Hippocampal formation (tissue), 2 donors: ENCODE measurements around the gene GPR55.
A peak's percentile ranks its signal among the peaks of the same experiment; 100 is the strongest.

ENCODE experiments used
- DNase-seq, 2 donors: peaks; one replicate each; lab custom pipeline; 2025; lab: John Stamatoyannopoulos, UW

GPR55 gene

DNA sequence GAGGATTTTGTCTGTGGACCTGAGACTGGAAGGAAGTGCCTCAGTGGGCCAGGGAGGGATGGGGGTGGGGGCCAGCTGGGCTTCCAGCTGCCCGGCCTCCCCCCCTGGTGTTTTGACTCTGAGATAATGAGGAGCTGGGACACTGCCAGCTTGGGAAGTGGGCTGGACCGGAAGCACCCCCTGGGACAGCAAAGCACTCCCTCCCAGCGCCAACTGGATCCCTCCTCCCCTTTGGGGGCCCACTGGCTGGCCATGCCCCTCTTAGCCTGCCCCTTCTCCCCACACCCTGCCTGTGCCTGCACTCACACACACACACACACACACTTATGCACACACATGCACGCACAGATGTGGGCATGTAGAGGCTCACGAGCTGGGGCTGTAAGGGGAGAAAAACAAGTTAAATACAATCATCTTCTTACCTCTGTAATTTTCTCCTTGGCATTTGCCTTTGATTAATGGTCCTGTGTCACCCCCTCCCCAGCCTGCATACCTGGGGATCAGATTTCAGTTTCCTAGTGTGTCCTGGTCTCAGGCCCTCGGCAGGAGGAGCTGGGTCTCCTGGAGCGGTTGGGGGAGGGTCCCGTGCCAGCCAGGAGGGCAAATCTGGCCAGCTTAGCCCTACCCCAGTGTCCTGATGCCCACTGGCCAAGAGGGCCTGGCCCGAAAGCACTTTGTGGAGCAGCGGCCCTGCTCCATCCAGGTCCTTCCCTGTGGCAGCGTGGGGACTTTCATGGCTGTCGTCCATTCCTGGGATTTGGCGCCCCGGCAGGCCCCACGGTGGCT is 56.7 kb downstream of the GPR55 start:
- DNase-seq: no peak

DNA sequence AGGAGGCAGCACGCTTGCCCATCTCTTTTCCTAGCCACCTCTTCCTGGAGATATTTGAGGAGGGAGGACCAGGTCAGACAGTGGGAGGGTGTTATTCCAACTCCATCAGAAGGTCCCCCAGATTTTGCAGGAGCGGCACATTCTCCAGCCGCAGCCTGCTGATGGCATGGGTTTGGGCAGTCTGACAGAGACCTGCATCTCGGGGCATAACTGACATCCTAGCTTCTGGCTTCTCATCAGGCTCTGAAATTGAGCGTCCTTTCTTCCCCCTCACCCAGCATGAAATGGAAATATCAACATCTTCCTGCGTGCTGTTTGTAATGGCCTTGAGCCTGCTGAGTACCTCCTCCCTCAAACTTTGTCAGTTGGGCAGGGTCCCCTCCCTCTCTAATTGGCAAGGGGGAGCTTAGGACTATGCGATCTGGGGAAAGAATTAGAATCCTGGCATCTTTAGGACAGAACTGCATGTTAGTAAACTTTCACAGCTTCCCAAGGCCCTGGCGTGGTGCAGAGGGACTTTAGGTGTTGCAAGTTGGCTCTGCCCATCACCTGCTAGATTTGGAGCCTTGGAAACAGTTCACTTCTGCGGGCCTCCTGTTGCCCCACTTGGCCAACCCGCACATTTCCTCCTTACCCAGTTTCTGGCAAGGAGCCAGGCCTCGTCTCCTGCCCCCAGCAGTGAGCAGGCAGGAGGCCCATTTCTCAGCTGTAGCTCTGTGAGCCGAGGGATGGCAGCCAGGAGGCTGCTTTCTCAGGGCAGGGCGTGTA is 58.1 kb downstream of the GPR55 start:
- peak; percentile 36 to 60 for DNase-seq

DNA sequence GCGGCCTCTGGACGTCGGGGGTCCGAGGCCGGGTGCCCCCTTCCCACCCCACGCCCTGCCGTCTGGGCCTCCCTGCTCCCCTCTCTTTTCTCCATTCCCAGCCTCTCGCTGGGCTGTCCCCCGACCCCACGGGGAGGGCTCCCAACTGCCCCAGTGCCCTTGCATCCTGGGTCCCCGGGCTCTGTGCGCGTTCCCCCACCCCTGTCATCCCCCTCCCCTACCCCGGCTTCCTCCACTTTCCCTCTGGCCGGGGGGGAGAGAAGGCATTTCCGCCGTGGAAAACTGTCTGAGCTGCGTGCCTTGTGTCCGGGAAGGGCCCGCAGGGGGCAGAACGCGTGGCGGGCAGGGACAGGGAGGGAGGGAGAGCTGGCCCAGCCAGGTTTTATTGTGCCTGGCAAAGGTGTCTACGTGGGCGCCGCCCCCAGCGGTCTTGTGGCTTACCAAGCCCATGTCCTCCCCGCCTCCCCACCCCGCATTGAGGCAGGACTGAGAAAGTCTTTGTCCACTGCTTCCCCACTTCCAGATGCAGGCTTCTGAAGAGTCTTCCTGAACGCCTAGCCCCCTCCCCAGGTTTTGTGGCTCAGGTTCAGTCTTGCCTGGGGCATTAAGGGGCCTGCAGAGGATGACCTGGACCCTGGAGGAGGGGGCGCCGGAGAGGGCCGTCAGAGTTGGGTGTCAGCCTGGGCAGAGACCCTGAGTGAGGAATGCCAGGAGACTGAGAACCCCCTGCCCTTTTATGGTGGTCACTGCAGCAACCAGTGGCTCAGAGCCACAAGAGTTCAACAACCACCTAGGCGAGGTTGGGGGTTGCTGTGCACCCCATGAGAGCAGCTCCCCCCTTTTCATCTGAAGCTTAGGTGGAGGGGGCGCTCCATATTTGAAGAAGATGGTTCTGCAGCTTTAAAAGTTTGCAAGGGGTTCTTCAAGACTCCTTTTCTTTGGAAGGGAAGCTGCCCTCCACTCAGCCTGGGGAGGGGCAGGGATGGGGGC is 59.0 kb downstream of the GPR55 start:
- peak; percentile 34 to 55 for DNase-seq

DNA sequence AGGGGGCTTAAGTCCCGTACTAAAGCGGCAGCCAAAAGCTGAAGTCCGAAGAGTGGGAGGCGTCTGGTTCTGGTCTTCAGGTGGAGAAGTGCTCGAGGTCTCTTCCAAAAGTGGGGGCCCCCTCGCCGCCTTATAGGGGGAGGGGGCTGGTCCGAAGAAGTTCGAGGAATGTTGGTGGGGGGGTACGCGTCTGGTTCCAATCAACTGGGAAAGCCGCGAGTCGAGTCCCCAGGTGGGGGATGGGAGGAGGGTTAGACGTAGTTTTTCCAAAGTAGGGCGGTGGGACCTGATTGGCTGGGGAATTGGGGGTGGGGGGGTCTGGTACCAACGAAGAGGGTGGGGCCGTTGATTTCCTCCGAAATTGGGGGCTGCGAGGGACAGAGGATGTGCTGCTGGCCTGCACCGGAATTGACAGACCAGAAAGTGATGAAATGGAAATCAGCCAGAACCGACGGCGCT is 59.7 kb downstream of the GPR55 start:
- DNase-seq: no peak

DNA sequence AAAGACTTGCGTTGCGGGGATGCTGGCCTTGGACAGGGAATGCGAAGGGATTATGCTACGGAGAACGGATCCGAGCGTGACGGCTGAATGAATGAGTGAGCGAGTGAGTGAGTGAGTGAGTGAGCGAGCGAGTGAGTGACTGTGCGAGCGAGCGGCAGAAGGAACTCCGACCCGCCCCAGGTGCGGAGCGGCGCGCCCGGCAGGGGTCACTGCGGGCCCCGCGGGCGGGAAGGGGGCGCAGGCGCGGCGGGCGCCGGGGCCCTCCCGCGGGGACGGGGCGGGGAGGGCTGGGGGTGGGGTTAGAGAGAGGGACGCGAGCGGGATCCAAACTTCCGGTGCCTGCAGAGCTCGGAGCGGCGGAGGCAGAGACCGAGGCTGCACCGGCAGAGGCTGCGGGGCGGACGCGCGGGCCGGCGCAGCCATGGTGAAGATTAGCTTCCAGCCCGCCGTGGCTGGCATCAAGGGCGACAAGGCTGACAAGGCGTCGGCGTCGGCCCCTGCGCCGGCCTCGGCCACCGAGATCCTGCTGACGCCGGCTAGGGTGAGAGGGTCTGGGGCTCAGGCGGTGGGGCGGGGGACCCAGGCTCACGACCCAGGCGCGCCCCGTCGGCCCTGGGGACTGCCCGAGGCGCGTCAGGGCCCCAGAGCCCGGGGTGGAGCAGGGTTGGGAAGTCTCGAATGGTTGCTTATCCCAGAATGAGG is 60.3 kb downstream of the GPR55 start, which contains the start of gene ITM2C:
TSS of gene ITM2C (plus strand) at position 338 of the 702 bp plus-strand sequence. CDS start at position 422, 84 bp downstream.
- DNase-seq: peak; percentile 38 to 63

DNA sequence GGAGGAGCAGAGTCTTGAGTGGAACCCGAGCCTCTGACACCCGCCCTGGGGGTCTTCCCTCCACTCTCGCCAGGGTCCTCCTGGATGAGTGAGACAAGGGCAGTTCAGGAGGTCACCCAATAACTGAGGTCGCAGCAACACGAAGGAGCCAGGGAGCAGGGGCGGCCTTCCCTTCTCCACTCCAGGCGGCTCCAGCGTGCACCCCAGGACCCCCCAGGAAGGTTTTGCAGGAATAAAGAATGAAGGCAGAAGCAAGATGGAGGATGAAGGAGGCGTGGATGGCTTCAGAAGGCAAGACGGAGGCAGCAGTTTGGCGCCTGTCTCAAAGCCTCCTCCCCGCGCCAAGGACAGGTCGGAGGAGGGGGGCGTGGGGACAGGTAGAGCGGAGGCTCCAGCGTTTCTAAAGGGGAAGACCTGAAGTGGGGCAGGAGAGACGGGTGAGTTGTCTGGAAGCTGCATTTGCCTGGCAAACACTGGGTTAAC is 60.9 kb downstream of the GPR55 start:
- no peak for DNase-seq

DNA sequence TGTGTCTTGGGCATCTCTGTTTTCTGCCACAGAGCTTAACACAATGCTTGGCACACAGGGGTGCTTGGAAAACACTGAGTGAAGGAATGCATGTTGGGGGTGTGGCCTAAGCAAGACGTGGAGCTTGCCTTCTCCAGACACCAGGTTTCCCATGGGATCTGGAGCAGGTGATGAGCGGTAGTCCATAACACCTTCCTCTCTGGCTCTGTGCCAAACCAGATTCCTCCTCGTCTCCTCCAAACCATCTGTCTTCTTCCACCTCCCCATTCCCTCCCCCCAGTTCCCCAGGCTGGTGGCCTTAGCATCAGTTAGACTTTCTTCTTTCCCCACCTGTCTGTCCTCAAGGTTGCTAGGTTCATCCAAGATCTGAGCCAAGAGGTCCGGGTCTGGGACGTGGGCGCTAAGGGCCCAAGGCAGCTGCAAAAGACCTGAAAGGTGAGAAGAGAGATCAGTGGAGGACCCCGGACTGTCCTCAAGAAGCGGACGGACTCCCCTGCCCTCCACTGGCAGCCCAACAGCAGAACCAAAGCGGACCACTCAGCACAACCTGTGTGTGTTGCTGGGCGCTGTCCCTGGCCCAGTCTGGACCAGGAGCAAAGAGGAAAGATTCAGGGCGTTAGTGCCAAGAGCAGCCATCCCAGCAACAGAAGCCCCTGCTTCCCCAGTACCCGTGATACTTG is 61.5 kb downstream of the GPR55 start:
- DNase-seq: no peak

DNA sequence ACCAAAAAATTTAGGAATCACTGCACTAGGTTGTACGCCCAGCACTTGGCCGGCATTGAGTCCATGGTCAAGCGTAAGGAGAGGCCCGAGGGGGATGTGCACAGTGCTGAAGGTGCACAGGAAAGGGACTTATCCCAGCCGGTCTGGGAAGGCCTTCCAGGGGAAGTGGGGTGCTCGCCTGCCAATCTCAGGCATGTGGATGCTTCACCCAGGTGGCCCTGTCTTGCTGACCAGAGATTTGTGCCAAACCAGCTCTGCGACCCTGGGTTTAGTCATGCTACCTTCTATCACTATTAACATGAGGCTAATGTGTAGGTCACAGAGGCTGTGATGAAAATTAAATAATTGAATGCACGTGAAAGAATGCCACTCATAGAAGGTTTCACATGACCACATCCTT is 62.0 kb downstream of the GPR55 start:
- DNase-seq: no peak

DNA sequence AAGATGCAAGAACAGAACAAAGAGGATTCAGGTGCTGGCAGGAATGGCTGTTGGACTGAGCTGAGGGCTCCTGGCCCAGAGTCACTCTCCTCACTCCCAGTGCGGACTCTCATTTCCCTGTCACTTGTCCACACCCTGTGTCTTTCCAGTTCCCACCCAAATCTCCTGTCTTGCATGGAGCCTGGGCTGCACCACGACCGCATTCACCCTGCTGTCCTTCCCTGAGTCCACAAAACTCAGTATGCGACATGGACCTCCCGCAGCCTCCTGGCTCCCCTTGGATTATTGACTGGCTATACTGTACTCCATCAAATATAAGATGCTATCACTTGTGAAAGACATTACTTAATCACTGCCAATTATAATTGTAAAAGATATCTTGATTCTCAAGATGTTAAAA is 62.8 kb downstream of the GPR55 start:
- DNase-seq: no peak

DNA sequence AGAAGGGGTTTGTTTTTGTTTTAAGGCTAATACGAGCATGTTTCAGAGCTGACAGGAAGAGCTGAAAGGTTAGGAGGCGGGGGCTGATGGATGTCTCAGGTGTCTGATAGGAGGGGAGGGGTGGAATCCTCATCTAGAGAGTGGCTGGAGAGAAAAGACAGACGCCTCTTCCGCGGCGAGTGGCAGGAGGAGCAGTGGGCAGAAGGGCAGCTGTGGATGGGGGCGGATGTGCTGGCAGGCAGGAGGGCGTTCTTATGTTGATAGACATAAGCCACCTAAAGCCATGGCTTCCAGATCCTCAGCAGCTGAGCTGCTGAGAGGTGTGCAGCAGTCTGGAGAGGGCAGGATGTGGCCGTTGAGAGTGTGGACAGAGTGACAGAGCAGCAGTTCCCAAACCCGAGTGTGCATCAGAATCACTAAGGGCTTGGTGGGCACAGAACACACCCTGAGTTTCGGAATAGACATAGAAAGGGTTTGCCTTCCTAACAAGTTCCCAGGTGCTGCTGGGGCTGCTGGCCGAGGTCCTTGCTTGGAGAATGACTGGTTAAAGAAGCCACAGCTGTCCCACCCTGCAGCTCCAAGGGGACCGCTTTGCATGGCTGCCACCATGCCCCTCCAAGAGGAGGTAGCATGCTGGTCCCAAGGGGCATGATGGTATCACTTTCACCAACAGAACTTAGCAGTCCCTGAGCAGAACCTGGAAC is 63.3 kb downstream of the GPR55 start:
- no peak for DNase-seq
